Lung (tissue), 12 donors: Measurements from ENCODE around the gene SEC31B. TPM values are rescaled to one million over a fixed set of nuclear protein-coding genes. Genes with fewer than 3 reads are reported as not detected.

Experiments used
- ATAC-seq: fragments of 200-7000 bp; cut with Tn5 transposase; one replicate; pipeline ENCODE4 v1.9.1; 2020; ENCODE audit warnings: moderate number of reproducible peaks; ENCODE audit not compliant: insufficient read depth, low FRiP score
- DNase-seq, 3 donors: peaks; one replicate each; pipeline ENCODE4 v3.0.0-alpha.2; 2013 to 2017
- H3K27ac ChIP-seq, 2 donors: one replicate each; pipeline ENCODE4 v1.5.1; 2013; ENCODE audit warnings: mild to moderate bottlenecking in 2 of 2, moderate library complexity in 2 of 2, control low read depth in 1 of 2, inconsistent platforms in 1 of 2, low read depth in 1 of 2, low read length in 1 of 2
- H3K27me3 ChIP-seq, 3 donors: one replicate each; pipeline ENCODE4 v1.5.1; 2013; ENCODE audit warnings: low read length in 2 of 3; ENCODE audit not compliant: control insufficient read depth in 3 of 3, insufficient read depth in 3 of 3
- H3K36me3 ChIP-seq, 4 donors: one replicate each; pipeline ENCODE4 v1.5.1; 2013; ENCODE audit warnings: low read length in 4 of 4, mild to moderate bottlenecking in 1 of 4, moderate library complexity in 1 of 4; ENCODE audit not compliant: control insufficient read depth in 4 of 4, insufficient read depth in 4 of 4
- H3K4me1 ChIP-seq, 5 donors: one replicate each; pipeline ENCODE4 v1.5.1; 2013; ENCODE audit warnings: low read length in 5 of 5, mild to moderate bottlenecking in 2 of 5, moderate library complexity in 1 of 5; ENCODE audit not compliant: control insufficient read depth in 5 of 5, insufficient read depth in 5 of 5
- H3K4me3 ChIP-seq: one replicate; pipeline ENCODE4 v1.5.1; 2013; ENCODE audit warnings: mild to moderate bottlenecking, control low read depth, moderate library complexity
- H3K9ac ChIP-seq, 2 donors: one replicate each; pipeline ENCODE4 v1.5.1; 2013; ENCODE audit warnings: low read length in 2 of 2, control low read depth in 1 of 2; ENCODE audit not compliant: insufficient read depth in 1 of 2
- H3K9me3 ChIP-seq, 4 donors: one replicate each; pipeline ENCODE4 v1.5.1; 2013; ENCODE audit warnings: low read length in 3 of 4, mild to moderate bottlenecking in 1 of 4, moderate library complexity in 1 of 4; ENCODE audit not compliant: control insufficient read depth in 4 of 4, insufficient read depth in 3 of 4
- WGBS, 2 donors: extraction: QIAGEN DNeasy Blood & Tissue Kit; methylation state at CpG; one replicate each; pipeline ENCODE4 v1.1.7; 2013; 5-methylcytosine and 5-hydroxymethylcytosine counted together
- polyA plus RNA-seq, 2 donors: library from polyadenylated mRNA; stranded (reverse); fragments of 200-250 nt; gene quantifications; one replicate each; pipeline ENCODE4 v1.2.1, GENCODE V29; 2013
- total RNA-seq, 2 donors: library from RNA; depleted of rRNA in 1 of 2; stranded (reverse); fragments of >200 nt in 1 of 2; gene quantifications; one replicate each; pipeline ENCODE4 v1.2.1, GENCODE V29; 2014 to 2021
- TF ChIP-seq, protein P1 (sequence below): IDR thresholded peaks from 2 replicates; pipeline ENCODE4 v1.5.1; 2012; ENCODE audit warnings: mild to moderate bottlenecking; ENCODE audit errors: control extremely low read depth, extremely low read depth
- donor health status: control.
- donor health status: control.
- donor health status: Bipolar disorder and iron deficiency.
- donor health status: healthy.
- donor health status: DM: yes; HTN: yes; CAD: no.

Gene SEC31B
- total and polyA plus RNA-seq, 4 donors = 4.8 to 10.5 (median 9.4) TPM

DNA sequence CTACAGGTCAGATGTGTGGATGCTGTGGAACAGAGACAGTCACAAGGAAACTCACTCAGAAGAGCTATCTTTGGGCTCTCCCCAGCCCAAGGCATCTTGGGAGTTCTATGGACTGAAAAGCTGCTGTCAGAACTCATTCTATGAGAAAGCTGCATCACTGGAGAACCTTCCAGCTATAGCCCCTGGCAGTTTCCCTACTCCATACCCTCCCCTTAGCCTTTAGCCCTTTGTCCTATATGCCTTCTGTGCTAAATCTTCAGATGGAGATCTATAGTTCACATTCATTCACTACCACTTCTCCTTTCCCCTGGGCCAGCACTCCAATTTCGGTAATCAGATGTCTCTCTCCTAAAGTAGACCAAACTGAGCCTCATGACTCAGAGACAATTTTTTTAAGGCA lies 49.9 kb downstream of the SEC31B start:
- DNase-seq (no peak), ATAC-seq (no peak)
- Histone ChIP-seq H3K4me1 (no peaks in the 10 kb centered on the region), H3K9me3 (no peaks in the 10 kb centered on the region), H3K4me3 (no peak overlapping the region), H3K27ac (no peak overlapping the region), H3K36me3 (no peaks in the 10 kb centered on the region), H3K9ac (no peak overlapping the region), H3K27me3 (peaks cover 0 to 13% (median 2%) of the 10 kb centered on the region in 3 donors)
- WGBS, 2 donors = 86 to 89% methylated on average over 1 of the region's 1 CpG
- TF ChIP-seq, protein P1, sequence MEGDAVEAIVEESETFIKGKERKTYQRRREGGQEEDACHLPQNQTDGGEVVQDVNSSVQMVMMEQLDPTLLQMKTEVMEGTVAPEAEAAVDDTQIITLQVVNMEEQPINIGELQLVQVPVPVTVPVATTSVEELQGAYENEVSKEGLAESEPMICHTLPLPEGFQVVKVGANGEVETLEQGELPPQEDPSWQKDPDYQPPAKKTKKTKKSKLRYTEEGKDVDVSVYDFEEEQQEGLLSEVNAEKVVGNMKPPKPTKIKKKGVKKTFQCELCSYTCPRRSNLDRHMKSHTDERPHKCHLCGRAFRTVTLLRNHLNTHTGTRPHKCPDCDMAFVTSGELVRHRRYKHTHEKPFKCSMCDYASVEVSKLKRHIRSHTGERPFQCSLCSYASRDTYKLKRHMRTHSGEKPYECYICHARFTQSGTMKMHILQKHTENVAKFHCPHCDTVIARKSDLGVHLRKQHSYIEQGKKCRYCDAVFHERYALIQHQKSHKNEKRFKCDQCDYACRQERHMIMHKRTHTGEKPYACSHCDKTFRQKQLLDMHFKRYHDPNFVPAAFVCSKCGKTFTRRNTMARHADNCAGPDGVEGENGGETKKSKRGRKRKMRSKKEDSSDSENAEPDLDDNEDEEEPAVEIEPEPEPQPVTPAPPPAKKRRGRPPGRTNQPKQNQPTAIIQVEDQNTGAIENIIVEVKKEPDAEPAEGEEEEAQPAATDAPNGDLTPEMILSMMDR = no peak

DNA sequence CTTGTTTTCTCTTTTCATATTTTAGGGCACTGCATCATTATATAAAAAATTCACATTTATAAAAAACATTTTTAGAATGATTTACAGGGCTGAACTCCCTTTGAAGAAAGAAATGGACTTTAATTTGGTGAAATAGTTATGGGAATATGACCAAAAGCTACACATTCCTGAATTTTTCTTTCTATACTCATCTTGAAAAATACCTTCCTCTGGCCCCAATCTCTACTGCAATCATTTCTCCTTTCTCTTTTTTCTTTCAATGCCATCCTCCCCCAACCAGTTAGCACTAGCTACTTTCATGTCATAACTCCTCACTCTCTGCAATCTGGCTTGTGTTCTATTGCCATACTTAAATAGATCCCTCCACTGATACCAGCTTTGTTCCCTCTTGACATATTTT lies 50.7 kb downstream of the SEC31B start:
- H3K9me3 ChIP-seq = no peaks in the 10 kb centered on the region
- H3K4me3 ChIP-seq = no peak overlapping the region
- H3K36me3 ChIP-seq = no peaks in the 10 kb centered on the region
- H3K9ac ChIP-seq = no peak overlapping the region
- ATAC-seq (no peak), DNase-seq (no peak)
- peaks cover 0 to 14% (median 2%) of the 10 kb centered on the region in 3 donors for H3K27me3 ChIP-seq
- H3K27ac ChIP-seq = no peak overlapping the region
- TF ChIP-seq, protein P1 = no peak
- H3K4me1 ChIP-seq = no peaks in the 10 kb centered on the region

DNA sequence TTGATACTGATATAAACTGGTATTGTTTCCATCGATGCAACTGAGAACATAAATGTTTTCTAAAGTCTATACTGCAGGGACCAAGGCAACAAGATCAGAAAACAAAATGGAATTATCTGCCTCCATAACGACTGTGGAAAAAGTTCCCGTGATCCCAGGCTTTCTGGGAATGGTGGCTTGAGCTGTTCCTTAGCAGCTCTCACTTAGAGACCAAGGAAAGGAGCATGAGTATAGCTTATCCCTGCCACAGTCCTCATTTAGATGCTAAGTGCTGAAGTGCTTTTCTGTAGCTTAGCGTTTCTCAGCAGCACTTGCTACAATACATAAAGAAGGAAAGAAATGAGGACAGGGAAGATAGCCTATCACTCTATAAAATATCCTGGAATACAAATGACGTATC lies 51.3 kb downstream of the SEC31B start:
- H3K36me3 ChIP-seq = no peaks in the 10 kb centered on the region
- no peaks in the 10 kb centered on the region for H3K4me1 ChIP-seq
- H3K4me3 ChIP-seq = no peak overlapping the region
- 73 to 82% methylated on average over 5 of the region's 5 CpGs for WGBS, 2 donors
- no peak for ATAC-seq
- peaks cover 0 to 16% (median 1%) of the 10 kb centered on the region in 3 donors for H3K27me3 ChIP-seq
- no peaks in the 10 kb centered on the region for H3K9me3 ChIP-seq
- TF ChIP-seq, protein P1 = no peak
- no peak overlapping the region for H3K27ac ChIP-seq
- H3K9ac ChIP-seq = no peak overlapping the region
- DNase-seq = no peak

DNA sequence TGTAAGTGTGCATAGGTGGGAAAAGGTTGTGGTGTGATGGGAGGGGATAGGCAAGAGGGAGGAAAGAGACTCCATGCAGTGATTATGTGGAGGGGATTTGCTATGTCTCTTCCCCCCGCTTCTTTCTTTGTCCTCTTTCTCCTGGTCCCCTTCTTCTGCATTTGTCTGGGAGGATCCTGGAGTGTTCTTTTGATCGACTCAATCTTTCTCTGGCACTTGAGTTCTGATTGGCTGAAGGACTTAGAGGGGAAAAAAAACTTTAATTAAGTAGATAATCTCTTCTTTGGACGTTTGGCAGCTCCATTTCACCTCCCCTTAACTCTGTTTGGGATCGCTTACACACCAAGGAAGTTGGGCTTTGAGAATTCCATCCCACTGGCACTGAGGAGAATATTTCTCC lies 57.0 kb downstream of the SEC31B start, which contains the start of gene WNT8B:
WNT8B (plus strand) TSS at position 301 of the 400 bp plus-strand sequence. CDS start 160 bp downstream, outside the sequence.
- DNase-seq (no peak), ATAC-seq (no peak)
- no peaks in the 10 kb centered on the region for H3K4me1 ChIP-seq
- H3K27ac ChIP-seq = no peak within 1 kb of the TSS
- peaks cover 0 to 11% (median 4%) of the 10 kb centered on the region in 3 donors for H3K27me3 ChIP-seq
- H3K9me3 ChIP-seq = no peaks in the 10 kb centered on the region
- TF ChIP-seq, protein P1 = no peak
- 57% methylated on average over 4 of the region's 4 CpGs for WGBS, 2 donors
- H3K4me3 ChIP-seq = no peak within 1 kb of the TSS
- H3K9ac ChIP-seq = no peak within 1 kb of the TSS
- no peaks in the 10 kb centered on the region for H3K36me3 ChIP-seq
